ENCODE measurements around the gene RPS4Y1. TPM values are rescaled to one million over a fixed set of nuclear protein-coding genes. Genes with fewer than 3 reads are reported as not detected.
"Not testable (repeated sequence)": the region's sequence is repeated elsewhere in the genome, so short reads cannot be mapped to it uniquely, and the experiment has no call there.

Gene RPS4Y1
- total and polyA plus RNA-seq, 4 donors = 153 to 159 TPM; not detected in 2

GRCh38 chrY:2868035-2868607 is 26.7 kb downstream of the RPS4Y1 start:
- H3K9ac ChIP-seq (ENCODE audit: low read depth in 1 of 2, low read length in 2 of 2) = no peak overlapping the region
- peaks cover 0 to 19% (median 3%) of the 10 kb centered on the region in 4 donors for H3K36me3 ChIP-seq (ENCODE audit: control insufficient read depth in 4 of 4, insufficient read depth in 3 of 4, low read depth in 1 of 4, low read length in 3 of 4)
- H3K27ac ChIP-seq (ENCODE audit: low read depth in 1 of 2, low read length in 2 of 2) = no peak overlapping the region
- no peaks in the 10 kb centered on the region for H3K4me1 ChIP-seq (ENCODE audit: control insufficient read depth in 4 of 4, insufficient read depth in 4 of 4, low read length in 3 of 4)
- H3K27me3 ChIP-seq (ENCODE audit: control insufficient read depth in 4 of 4, insufficient read depth in 4 of 4, low read length in 3 of 4) = no peaks in the 10 kb centered on the region
- H3K4me3 ChIP-seq (ENCODE audit: low read depth in 1 of 3, low read length in 3 of 3) = no peak overlapping the region
- H3K9me3 ChIP-seq (ENCODE audit: control insufficient read depth in 4 of 4, low read length in 3 of 4) = no peaks in the 10 kb centered on the region
- DNase-seq (ENCODE audit: low spot score) = no peak
- no peak for TF ChIP-seq FOXA2 (IDR thresholded peaks at IDR 0.05)
- no peak for TF ChIP-seq HNF4G (IDR thresholded peaks at IDR 0.05)
- no peak for TF ChIP-seq SP1 (IDR thresholded peaks at IDR 0.05)
- TF ChIP-seq YY1 (IDR thresholded peaks at IDR 0.05) = no peak
- no peak for TF ChIP-seq EGR1 (IDR thresholded peaks at IDR 0.05; ENCODE audit: low read depth in 2 of 2)
- TF ChIP-seq, protein P1, sequence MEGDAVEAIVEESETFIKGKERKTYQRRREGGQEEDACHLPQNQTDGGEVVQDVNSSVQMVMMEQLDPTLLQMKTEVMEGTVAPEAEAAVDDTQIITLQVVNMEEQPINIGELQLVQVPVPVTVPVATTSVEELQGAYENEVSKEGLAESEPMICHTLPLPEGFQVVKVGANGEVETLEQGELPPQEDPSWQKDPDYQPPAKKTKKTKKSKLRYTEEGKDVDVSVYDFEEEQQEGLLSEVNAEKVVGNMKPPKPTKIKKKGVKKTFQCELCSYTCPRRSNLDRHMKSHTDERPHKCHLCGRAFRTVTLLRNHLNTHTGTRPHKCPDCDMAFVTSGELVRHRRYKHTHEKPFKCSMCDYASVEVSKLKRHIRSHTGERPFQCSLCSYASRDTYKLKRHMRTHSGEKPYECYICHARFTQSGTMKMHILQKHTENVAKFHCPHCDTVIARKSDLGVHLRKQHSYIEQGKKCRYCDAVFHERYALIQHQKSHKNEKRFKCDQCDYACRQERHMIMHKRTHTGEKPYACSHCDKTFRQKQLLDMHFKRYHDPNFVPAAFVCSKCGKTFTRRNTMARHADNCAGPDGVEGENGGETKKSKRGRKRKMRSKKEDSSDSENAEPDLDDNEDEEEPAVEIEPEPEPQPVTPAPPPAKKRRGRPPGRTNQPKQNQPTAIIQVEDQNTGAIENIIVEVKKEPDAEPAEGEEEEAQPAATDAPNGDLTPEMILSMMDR (IDR thresholded peaks at IDR 0.05; ENCODE audit: low read depth, low read length, missing input control) = no peak
- TF ChIP-seq RAD21 (IDR thresholded peaks at IDR 0.05) = no peak
- 96% methylated on average over 8 of the region's 8 CpGs for WGBS

GRCh38 chrY:2872234-2872633 is 30.8 kb downstream of the RPS4Y1 start:
- not testable (repeated sequence) for H3K9me3 ChIP-seq (ENCODE audit: control insufficient read depth in 4 of 4, low read length in 3 of 4); H3K4me3 ChIP-seq (ENCODE audit: low read depth in 1 of 3, low read length in 3 of 3); DNase-seq (ENCODE audit: low spot score); H3K27ac ChIP-seq (ENCODE audit: low read depth in 1 of 2, low read length in 2 of 2); H3K4me1 ChIP-seq (ENCODE audit: control insufficient read depth in 4 of 4, insufficient read depth in 4 of 4, low read length in 3 of 4); H3K27me3 ChIP-seq (ENCODE audit: control insufficient read depth in 4 of 4, insufficient read depth in 4 of 4, low read length in 3 of 4); H3K36me3 ChIP-seq (ENCODE audit: control insufficient read depth in 4 of 4, insufficient read depth in 3 of 4, low read depth in 1 of 4, low read length in 3 of 4); H3K9ac ChIP-seq (ENCODE audit: low read depth in 1 of 2, low read length in 2 of 2)
- 95% methylated on average over 9 of the region's 9 CpGs for WGBS

- DNase-seq (ENCODE audit: low spot score) = no peak
- H3K36me3 ChIP-seq (ENCODE audit: control insufficient read depth in 4 of 4, insufficient read depth in 3 of 4, low read depth in 1 of 4, low read length in 3 of 4) = no peaks in the 10 kb centered on the region
- H3K4me1 ChIP-seq (ENCODE audit: control insufficient read depth in 4 of 4, insufficient read depth in 4 of 4, low read length in 3 of 4) = no peaks in the 10 kb centered on the region
- no peak overlapping the region for H3K4me3 ChIP-seq (ENCODE audit: low read depth in 1 of 3, low read length in 3 of 3)
- WGBS = 58% methylated on average over 1 of the region's 1 CpG
- H3K27me3 ChIP-seq (ENCODE audit: control insufficient read depth in 4 of 4, insufficient read depth in 4 of 4, low read length in 3 of 4) = no peaks in the 10 kb centered on the region
- no peak overlapping the region for H3K9ac ChIP-seq (ENCODE audit: low read depth in 1 of 2, low read length in 2 of 2)
- TF ChIP-seq JUND (IDR thresholded peaks at IDR 0.05) = no peak
- TF ChIP-seq FOXA1 (IDR thresholded peaks at IDR 0.05) = no peak
- TF ChIP-seq, protein P2, sequence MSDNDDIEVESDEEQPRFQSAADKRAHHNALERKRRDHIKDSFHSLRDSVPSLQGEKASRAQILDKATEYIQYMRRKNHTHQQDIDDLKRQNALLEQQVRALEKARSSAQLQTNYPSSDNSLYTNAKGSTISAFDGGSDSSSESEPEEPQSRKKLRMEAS (IDR thresholded peaks at IDR 0.05) = no peak
- no peak for TF ChIP-seq REST (IDR thresholded peaks at IDR 0.05)
- TF ChIP-seq NR2F2 (IDR thresholded peaks at IDR 0.05) = no peak
- TF ChIP-seq SP1 (IDR thresholded peaks at IDR 0.05) = no peak
- no peak for TF ChIP-seq GABPA (IDR thresholded peaks at IDR 0.05 in 1 of 2, conservative IDR thresholded peaks at IDR 0.05 in 1 of 2)
- TF ChIP-seq, protein P3, sequence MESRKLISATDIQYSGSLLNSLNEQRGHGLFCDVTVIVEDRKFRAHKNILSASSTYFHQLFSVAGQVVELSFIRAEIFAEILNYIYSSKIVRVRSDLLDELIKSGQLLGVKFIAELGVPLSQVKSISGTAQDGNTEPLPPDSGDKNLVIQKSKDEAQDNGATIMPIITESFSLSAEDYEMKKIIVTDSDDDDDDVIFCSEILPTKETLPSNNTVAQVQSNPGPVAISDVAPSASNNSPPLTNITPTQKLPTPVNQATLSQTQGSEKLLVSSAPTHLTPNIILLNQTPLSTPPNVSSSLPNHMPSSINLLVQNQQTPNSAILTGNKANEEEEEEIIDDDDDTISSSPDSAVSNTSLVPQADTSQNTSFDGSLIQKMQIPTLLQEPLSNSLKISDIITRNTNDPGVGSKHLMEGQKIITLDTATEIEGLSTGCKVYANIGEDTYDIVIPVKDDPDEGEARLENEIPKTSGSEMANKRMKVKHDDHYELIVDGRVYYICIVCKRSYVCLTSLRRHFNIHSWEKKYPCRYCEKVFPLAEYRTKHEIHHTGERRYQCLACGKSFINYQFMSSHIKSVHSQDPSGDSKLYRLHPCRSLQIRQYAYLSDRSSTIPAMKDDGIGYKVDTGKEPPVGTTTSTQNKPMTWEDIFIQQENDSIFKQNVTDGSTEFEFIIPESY (IDR thresholded peaks at IDR 0.05) = no peak
- TF ChIP-seq RAD21 (IDR thresholded peaks at IDR 0.05) = no peak
- TF ChIP-seq HNF4A (conservative IDR thresholded peaks at IDR 0.05) = no peak
- no peak for TF ChIP-seq RXRA (IDR thresholded peaks at IDR 0.05)
- TF ChIP-seq HNF4G (IDR thresholded peaks at IDR 0.05) = no peak
- H3K9me3 ChIP-seq (ENCODE audit: control insufficient read depth in 4 of 4, low read length in 3 of 4) = no peaks in the 10 kb centered on the region
- no peak overlapping the region for H3K27ac ChIP-seq (ENCODE audit: low read depth in 1 of 2, low read length in 2 of 2)
Measured at GRCh38 chrY:2874211-2874610, 32.8 kb downstream of the RPS4Y1 start.

Measured in liver (tissue), 9 donors.